Measurements from ENCODE around the gene FER.
A peak's percentile ranks its signal among the peaks of the same experiment; 100 is the strongest.
"Not testable (repeated sequence)": the region's sequence is repeated elsewhere in the genome, so short reads cannot be mapped to it uniquely, and the experiment has no call there.

The FER gene

GRCh38 chr5:109167586-109167985, 419.9 kb downstream of the FER start:
- CTCF ChIA-PET, result no interaction called here
- no peaks in the 10 kb centered on the region for H3K4me1 Mint-ChIP-seq
- DNase-seq, result no peak

GRCh38 chr5:109168151-109168550, 420.5 kb downstream of the FER start:
- Mint-ChIP-seq H3K27me3 (no peaks in the 10 kb centered on the region), H3K9me3 (no peaks in the 10 kb centered on the region), H3K27ac (no peak overlapping the region), H3K4me1 (no peaks in the 10 kb centered on the region), H3K36me3 (no peaks in the 10 kb centered on the region), H3K4me3 (no peak overlapping the region)
- CTCF ChIA-PET, result no interaction called here
- no peak for DNase-seq

More at GRCh38 chr5:109167586-109167985, 419.9 kb downstream of the FER start:
- no peak overlapping the region for H3K4me3 Mint-ChIP-seq
- H3K9me3 Mint-ChIP-seq, result no peaks in the 10 kb centered on the region
- no peaks in the 10 kb centered on the region for H3K27me3 Mint-ChIP-seq
- no peaks in the 10 kb centered on the region for H3K36me3 Mint-ChIP-seq
- H3K27ac Mint-ChIP-seq, result no peak overlapping the region

DNA sequence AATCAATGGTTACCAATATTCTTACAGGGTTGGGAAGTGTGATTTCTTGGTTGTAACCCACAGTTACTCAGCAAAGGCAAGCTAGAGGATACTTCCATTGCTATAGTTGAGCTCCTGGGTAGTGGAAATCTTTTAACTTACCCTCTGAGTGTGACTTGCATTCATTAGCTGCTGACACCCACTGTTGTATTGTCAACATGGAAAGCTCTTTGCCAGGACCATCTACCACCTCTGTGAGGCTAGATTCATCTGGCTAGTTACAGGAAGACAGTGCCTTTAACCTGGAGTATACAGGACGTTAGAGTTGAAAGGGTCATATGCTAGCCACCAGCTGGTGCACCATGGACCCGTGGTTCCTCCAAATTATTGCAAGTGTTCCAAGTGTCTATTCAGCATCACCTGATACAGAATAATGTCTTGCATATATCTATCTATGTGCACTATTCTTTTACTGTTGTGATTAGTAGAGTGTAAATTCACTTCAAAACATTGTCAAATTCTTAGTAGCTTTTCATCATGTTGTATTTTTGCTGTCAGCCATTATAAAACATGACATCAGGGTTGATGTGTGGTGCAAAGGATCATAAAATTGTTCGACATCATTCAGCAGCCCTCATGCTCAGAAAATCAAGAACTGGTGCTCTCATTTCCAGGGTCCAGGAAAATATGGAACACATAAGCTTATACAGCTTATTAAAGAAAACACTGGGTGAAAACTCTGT, 423.1 kb downstream of the FER start:
- Mint-ChIP-seq H3K9me3 (no peaks in the 10 kb centered on the region), H3K27ac (no peak overlapping the region), H3K36me3 (no peaks in the 10 kb centered on the region), H3K4me3 (no peak overlapping the region), H3K4me1 (no peaks in the 10 kb centered on the region), H3K27me3 (no peaks in the 10 kb centered on the region)
- no peak for DNase-seq
- CTCF ChIA-PET, result no interaction called here

DNA sequence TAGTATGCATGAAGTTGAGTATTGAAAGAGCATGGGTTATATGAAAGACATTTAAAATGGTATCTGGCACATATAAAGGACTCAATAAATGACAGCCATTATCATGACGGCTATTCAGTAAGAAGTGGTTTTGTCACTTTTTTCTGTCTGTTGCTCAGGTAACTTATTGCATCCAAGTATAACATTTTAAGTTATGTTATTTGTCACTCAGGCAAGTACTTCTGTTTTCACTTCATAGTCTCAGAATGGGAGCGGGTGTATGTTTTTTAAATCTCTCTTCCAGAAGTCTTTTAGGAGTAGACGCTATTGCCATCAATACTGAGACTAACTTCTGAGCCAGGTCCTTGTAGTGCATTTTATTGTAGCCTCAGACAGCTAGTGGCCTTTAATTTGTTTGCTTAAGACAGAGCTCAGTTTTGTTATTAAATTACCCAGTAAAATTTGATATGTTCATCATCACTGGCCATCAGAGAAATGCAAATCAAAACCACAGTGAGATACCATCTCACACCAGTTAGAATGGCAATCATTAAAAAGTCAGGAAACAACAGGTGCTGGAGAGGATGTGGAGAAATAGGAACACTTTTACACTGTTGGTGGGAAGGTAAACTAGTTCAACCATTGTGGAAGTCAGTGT, 423.9 kb downstream of the FER start:
- H3K4me1 Mint-ChIP-seq, H3K36me3 Mint-ChIP-seq, H3K4me3 Mint-ChIP-seq, DNase-seq, H3K27ac Mint-ChIP-seq, H3K9me3 Mint-ChIP-seq, CTCF ChIA-PET, H3K27me3 Mint-ChIP-seq: not testable (repeated sequence)

DNA sequence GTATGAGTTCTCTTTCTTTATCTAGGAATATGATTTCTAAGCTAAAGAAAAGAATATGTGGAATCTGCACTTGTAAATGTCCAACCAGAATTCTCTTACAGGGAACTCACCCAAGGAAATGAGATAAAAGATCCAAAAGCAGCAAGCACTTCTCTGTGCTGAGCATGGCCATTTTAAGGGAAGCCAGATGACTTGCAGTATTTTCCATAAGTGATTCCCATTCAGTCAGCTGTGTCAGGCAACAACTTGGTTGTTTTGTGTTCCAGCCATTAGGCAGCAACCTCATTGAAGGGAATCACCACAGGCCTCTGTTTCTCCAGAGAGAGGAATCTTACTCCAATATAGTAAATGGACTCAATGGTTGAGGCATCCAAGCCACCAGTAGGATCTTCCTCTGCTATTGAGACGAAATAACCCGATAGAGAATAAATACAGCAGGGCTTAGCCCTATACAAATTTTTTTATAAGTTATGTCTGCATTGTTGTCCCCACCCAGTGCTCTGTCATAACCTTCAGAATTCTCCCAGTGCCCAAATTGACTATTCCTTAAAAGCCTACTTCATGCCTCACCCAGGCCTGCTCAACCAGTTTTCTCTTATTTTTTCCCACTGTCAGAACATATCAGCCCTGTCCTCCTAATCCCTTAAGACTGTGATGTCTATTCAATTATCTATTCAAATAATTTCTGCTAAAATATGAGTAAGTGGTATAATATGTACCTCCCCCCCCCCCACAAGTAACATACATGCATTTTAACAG, 425.5 kb downstream of the FER start:
- Mint-ChIP-seq H3K4me1 (no peaks in the 10 kb centered on the region), H3K9me3 (no peaks in the 10 kb centered on the region), H3K36me3 (no peaks in the 10 kb centered on the region), H3K27me3 (no peaks in the 10 kb centered on the region), H3K4me3 (no peak overlapping the region), H3K27ac (no peak overlapping the region)
- DNase-seq, result no peak
- CTCF ChIA-PET, result no interaction called here

DNA sequence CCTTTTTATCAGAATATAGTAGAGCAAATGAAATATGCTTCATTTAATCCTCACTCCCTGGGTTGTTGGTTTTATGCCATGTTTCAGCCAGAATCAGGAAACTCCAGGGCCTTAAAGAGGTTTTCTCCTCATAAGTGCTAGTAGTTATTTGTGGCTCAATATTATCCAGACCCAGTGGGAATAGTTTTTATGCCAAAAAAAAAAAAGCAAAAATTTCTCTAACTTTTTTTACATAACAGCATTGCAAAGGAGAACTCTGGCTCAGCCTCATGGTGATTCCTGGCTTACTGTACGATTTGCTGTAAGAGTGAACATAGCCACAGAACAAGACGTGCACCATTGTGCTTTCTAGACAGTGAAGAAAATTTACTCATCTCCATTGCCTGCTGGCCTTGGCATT, 429.5 kb downstream of the FER start:
- Mint-ChIP-seq H3K4me1 (no peaks in the 10 kb centered on the region), H3K9me3 (no peaks in the 10 kb centered on the region), H3K27me3 (no peaks in the 10 kb centered on the region), H3K4me3 (no peak overlapping the region), H3K36me3 (no peaks in the 10 kb centered on the region), H3K27ac (no peak overlapping the region)
- CTCF ChIA-PET, result no interaction called here
- DNase-seq, result no peak

DNA sequence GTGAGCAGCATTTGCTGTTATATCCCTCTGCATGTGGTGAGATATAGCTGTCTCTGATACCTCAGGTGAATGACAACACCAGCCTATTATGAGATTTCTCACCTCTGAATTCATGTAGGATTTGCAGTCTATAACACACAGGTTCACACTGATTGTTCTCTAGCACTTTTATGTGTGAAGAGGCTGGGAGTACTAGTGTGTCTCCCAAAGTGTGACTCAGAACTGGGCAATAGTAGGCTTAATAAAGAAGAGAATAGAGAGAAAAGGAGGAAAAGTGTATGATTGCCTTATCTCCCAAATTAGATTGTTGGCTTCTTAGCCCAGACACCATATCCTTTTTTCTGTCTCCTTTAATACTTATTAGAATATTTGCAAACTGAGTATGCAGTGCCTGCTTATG, 430.1 kb downstream of the FER start:
- Mint-ChIP-seq H3K27ac (no peak overlapping the region), H3K36me3 (no peaks in the 10 kb centered on the region), H3K9me3 (no peaks in the 10 kb centered on the region), H3K4me3 (no peak overlapping the region), H3K4me1 (no peaks in the 10 kb centered on the region), H3K27me3 (no peaks in the 10 kb centered on the region)
- CTCF ChIA-PET, result no interaction called here
- DNase-seq, result no peak

DNA sequence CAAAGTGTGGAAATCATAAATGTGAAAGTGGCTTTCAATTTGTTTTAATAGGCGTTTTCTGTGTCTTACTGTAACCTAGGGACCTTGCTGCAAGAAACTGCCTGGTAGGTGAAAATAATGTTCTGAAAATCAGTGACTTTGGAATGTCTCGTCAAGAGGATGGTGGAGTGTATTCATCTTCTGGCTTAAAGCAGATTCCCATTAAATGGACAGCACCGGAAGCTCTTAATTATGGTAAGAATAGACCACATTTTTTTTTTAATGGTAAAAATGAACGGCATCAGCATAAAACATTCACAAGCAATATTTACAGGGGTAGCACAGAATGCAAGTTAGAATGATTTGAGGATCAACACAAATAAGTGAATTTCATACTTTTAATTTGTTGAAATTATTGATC, 433.0 kb downstream of the FER start:
- H3K27ac Mint-ChIP-seq, result no peak overlapping the region
- no peak overlapping the region for H3K4me3 Mint-ChIP-seq
- H3K9me3 Mint-ChIP-seq, result no peaks in the 10 kb centered on the region
- no peaks in the 10 kb centered on the region for H3K4me1 Mint-ChIP-seq
- H3K36me3 Mint-ChIP-seq, result no peaks in the 10 kb centered on the region
- DNase-seq, result no peak
- H3K27me3 Mint-ChIP-seq, result no peaks in the 10 kb centered on the region
- CTCF ChIA-PET, result no interaction called here

GRCh38 chr5:109186759-109187158, 439.1 kb downstream of the FER start:
- Mint-ChIP-seq H3K9me3 (no peaks in the 10 kb centered on the region), H3K36me3 (no peaks in the 10 kb centered on the region), H3K27ac (no peak overlapping the region), H3K27me3 (no peaks in the 10 kb centered on the region), H3K4me1 (peaks cover 4% of the 10 kb centered on the region), H3K4me3 (no peak overlapping the region)
- DNase-seq, result no peak
- CTCF ChIA-PET, result no interaction called here

DNA sequence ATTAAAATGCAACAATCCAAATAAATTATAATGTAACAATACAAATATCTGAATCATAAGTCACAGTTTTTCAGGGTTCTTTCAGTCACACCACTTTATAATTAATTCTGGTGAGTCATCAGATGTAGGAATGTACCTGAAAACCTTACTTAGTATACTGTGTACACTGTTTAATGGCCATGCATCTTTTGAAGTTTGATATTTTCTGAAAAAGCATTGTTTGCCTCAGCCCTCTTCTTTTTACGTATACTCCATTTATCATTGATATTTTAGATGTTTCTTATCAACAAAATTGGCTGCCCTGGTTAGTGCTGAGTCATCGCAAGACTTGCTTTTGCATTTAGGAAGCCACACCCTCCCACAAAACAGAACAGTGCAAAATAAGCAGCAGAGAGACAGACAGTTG, 443.5 kb downstream of the FER start:
- no peaks in the 10 kb centered on the region for H3K9me3 Mint-ChIP-seq
- H3K36me3 Mint-ChIP-seq, result no peaks in the 10 kb centered on the region
- no peaks in the 10 kb centered on the region for H3K27me3 Mint-ChIP-seq
- CTCF ChIA-PET, result no interaction called here
- no peak overlapping the region for H3K4me3 Mint-ChIP-seq
- peaks cover 7% of the 10 kb centered on the region for H3K4me1 Mint-ChIP-seq
- peak; percentile 28 for DNase-seq
- no peak overlapping the region for H3K27ac Mint-ChIP-seq

- no peak overlapping the region for H3K4me3 Mint-ChIP-seq
- peaks cover 7% of the 10 kb centered on the region for H3K4me1 Mint-ChIP-seq
- H3K36me3 Mint-ChIP-seq, result no peaks in the 10 kb centered on the region
- no peak overlapping the region for H3K27ac Mint-ChIP-seq
- no peaks in the 10 kb centered on the region for H3K27me3 Mint-ChIP-seq
- H3K9me3 Mint-ChIP-seq, result no peaks in the 10 kb centered on the region
- CTCF ChIA-PET, result no interaction called here
- no peak for DNase-seq
Observed at GRCh38 chr5:109192027-109192426, 444.3 kb downstream of the FER start.

- no peak overlapping the region for H3K27ac Mint-ChIP-seq
- H3K27me3 Mint-ChIP-seq, result no peaks in the 10 kb centered on the region
- H3K4me3 Mint-ChIP-seq, result no peak overlapping the region
- no peaks in the 10 kb centered on the region for H3K9me3 Mint-ChIP-seq
- no peak for DNase-seq
- CTCF ChIA-PET, result interaction anchor here (0.6 to 0.7 kb wide), 2 partner anchors 129 to 824 kb away, joined by 3 to 4 read pairs; no protein-coding TSS in a partner anchor
- H3K36me3 Mint-ChIP-seq, result no peaks in the 10 kb centered on the region
- peaks cover 7% of the 10 kb centered on the region for H3K4me1 Mint-ChIP-seq
Observed at GRCh38 chr5:109192555-109193281, 445.0 kb downstream of the FER start.

GRCh38 chr5:109195667-109196066, 448.0 kb downstream of the FER start:
- H3K9me3 Mint-ChIP-seq, result no peaks in the 10 kb centered on the region
- no peak for DNase-seq
- no peak overlapping the region for H3K4me3 Mint-ChIP-seq
- no peak overlapping the region for H3K27ac Mint-ChIP-seq
- no peaks in the 10 kb centered on the region for H3K36me3 Mint-ChIP-seq
- peaks cover 7% of the 10 kb centered on the region for H3K4me1 Mint-ChIP-seq
- no peaks in the 10 kb centered on the region for H3K27me3 Mint-ChIP-seq
- CTCF ChIA-PET, result no interaction called here

DNA sequence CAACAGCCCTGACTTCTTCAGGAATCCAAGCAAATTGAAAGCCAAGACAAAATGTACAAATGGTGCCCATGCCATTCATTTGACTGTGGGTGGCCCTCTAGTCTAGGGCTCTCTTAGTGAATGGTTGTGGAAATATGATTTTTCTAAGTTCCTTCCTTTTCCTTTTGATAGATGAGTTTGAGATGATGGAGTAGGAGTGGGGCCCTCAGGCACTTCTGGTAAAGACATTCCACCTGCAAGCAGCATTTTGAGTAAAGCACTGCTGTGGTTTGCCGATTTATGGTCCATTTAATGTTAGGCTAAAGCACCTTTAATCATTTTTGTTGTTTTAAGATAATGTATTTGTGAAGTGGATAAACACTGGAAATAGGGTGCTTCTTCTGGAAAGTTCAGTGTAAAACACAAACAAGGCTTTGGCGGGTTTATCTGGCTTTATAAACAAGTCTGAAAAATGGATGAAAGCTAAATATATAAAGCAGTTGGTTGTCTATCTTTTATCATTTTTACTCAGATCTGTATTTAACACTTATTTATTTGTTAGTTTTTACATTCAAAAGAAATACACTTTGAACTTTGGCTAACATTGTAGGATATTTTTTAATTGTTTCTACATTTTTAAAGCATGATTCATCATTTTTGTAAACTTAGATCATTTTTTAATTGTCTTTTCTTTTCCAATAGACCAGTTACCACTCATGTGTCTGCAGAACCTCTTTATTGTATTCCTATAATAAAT, 448.6 kb downstream of the FER start:
- no peaks in the 10 kb centered on the region for H3K27me3 Mint-ChIP-seq
- no peak overlapping the region for H3K4me3 Mint-ChIP-seq
- H3K4me1 Mint-ChIP-seq, result peaks cover 5% of the 10 kb centered on the region
- DNase-seq, result no peak
- H3K9me3 Mint-ChIP-seq, result no peaks in the 10 kb centered on the region
- CTCF ChIA-PET, result no interaction called here
- H3K36me3 Mint-ChIP-seq, result no peaks in the 10 kb centered on the region
- no peak overlapping the region for H3K27ac Mint-ChIP-seq

Measured in activated naive CD4-positive, alpha-beta T cell treated with anti-CD3 and anti-CD28 coated beads, Interleukin-2, amount 10 ng/mL, durations not matched to agents 7 days and 5 days (primary cell).